ENCODE results near the gene USP7.
A peak's percentile ranks its signal among the peaks of the same experiment; 100 is the strongest.

Gene USP7

DNA sequence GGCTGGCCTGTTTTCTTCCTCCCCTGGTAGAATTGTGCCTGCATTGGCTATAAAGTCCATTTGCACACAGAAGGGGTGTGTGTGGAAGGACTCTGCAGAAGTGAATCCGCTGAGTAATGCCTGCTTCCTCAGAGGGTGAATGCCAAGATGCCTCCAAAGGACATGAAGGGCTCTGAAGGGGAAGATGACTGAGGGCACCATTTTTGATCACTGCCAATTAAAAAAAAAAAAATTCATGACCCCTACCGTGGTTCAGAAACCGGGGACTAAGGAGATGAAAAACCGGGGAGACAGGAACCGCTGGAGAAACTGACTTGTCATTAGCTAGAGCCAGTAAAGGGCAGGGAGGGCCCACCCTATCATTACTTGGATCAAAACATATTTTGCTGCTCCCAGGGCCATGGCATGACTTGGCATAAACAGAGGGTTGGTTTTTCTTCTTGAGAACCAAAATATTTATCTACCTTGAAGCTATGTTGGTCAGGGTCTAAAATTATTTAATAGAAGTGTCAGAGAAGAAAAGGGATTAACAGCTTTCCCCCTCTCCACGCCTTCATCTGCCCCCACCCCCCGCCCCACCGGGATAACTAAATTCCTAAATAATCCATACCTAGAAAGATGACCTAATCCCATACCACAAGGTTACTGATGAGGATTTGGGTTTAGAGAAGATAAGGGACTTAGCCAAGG, 3.6 kb upstream of the USP7 start:
- DNase-seq (ENCODE audit: low read depth in 1 of 2, low spot score in 1 of 2), result peak in 1 of 2 experiments; percentile 44
- no peak for TF ChIP-seq JUND (IDR thresholded peaks at IDR 0.05; ENCODE audit: low read depth)
- in situ Hi-C loops (cut with HindIII; ENCODE audit: low pct_unique_long_range_greater_than_20kb, low sequenced_read_pairs), result no loop called here

- no peak for DNase-seq (ENCODE audit: low read depth in 1 of 2, low spot score in 1 of 2)
- no peak for TF ChIP-seq JUND (IDR thresholded peaks at IDR 0.05; ENCODE audit: low read depth)
- in situ Hi-C loops (cut with HindIII; ENCODE audit: low pct_unique_long_range_greater_than_20kb, low sequenced_read_pairs), result no loop called here
Measured at GRCh38 chr16:8966817-8967131, 3.1 kb upstream of the USP7 start.

GRCh38 chr16:8964462-8964861, 756 bp upstream of the USP7 start:
- no peak for DNase-seq (ENCODE audit: low read depth in 1 of 2, low spot score in 1 of 2)
- TF ChIP-seq JUND (IDR thresholded peaks at IDR 0.05; ENCODE audit: low read depth), result no peak
- in situ Hi-C loops (cut with HindIII; ENCODE audit: low pct_unique_long_range_greater_than_20kb, low sequenced_read_pairs), result no loop called here

DNA sequence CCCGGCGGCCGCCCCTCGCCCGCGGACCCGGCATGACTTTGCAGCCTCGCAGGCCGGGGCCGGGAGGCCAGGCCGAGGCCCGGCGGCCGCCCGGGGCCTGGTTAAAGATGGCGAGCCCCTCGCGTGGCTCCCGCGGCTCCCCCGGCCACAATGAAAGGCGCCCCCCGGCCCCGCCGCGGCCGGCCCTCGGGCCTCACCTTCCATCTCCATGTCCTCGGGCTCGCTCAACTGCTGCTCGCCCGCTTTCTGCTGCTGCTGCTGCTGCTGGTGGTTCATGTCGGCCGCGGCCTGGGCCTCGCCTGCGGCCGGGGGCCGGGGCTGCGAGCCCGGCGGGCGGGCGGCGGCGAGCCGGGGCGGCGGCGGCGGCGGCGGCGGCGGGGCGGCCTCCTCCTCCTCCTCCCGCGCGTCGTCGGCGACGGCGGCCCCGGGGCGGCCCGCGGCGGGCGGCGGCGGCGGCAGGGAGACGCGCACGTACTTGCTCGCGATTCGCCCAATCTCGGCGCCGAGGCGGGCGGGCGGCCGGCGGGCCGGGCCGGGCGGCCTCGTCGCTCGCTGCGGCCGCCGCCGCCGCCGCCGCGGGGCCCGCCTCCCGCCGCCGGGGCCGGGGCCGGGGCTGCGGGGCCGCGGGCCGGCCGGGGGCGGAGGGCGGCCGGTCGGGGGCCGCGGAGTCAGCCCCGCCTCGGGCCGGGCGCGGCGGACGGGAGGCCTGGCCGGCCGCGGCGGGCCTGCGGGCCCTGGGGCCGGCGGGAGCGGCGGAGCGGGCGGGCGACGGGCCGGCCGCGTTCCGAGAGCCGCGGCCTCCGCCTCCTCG, 491 bp downstream of the USP7 start:
- TF ChIP-seq JUND (IDR thresholded peaks at IDR 0.05; ENCODE audit: low read depth), result no peak
- in situ Hi-C loops (cut with HindIII; ENCODE audit: low pct_unique_long_range_greater_than_20kb, low sequenced_read_pairs), result no loop called here
- no peak for DNase-seq (ENCODE audit: low read depth in 1 of 2, low spot score in 1 of 2)

GRCh38 chr16:8962393-8963009, 1.2 kb downstream of the USP7 start:
- in situ Hi-C loops (cut with HindIII; ENCODE audit: low pct_unique_long_range_greater_than_20kb, low sequenced_read_pairs), result no loop called here
- no peak for TF ChIP-seq JUND (IDR thresholded peaks at IDR 0.05; ENCODE audit: low read depth)
- DNase-seq (ENCODE audit: low read depth in 1 of 2, low spot score in 1 of 2), result peak; percentile 34 to 41

DNA sequence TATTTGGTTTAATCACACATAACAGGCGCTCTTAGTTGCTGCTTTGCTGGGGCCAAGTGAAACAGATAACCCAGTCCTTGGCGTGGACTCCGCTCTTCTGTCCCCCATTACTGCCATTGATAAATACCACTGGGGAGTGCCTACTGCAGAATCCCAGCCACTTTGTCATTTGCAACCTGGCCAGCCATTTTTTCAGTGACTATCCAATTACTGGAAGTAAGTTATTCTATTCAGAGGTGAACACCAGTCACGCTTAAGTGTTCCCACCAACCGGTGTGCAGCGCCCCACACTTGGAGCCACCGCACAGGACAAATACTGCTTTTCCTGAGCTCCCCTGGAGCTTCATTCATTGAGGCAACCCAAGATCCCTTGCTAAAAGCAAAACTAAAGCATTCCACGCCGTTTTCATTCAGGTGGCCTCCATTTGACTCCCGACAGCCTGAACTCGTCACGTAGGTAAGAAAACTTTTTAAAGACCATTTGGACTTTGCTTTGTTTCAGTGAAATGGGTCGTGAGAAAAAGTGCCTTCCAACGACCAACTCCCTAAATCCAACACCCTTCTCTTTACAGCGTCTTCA, 1.8 kb downstream of the USP7 start:
- DNase-seq (ENCODE audit: low read depth in 1 of 2, low spot score in 1 of 2), result peak in 1 of 2 experiments; percentile 63
- in situ Hi-C loops (cut with HindIII; ENCODE audit: low pct_unique_long_range_greater_than_20kb, low sequenced_read_pairs), result no loop called here
- TF ChIP-seq JUND (IDR thresholded peaks at IDR 0.05; ENCODE audit: low read depth), result no peak

- no peak for DNase-seq (ENCODE audit: low read depth in 1 of 2, low spot score in 1 of 2)
- in situ Hi-C loops (cut with HindIII; ENCODE audit: low pct_unique_long_range_greater_than_20kb, low sequenced_read_pairs), result no loop called here
- no peak for TF ChIP-seq JUND (IDR thresholded peaks at IDR 0.05; ENCODE audit: low read depth)
Measured at GRCh38 chr16:8960788-8961109, 3.0 kb downstream of the USP7 start.

DNA sequence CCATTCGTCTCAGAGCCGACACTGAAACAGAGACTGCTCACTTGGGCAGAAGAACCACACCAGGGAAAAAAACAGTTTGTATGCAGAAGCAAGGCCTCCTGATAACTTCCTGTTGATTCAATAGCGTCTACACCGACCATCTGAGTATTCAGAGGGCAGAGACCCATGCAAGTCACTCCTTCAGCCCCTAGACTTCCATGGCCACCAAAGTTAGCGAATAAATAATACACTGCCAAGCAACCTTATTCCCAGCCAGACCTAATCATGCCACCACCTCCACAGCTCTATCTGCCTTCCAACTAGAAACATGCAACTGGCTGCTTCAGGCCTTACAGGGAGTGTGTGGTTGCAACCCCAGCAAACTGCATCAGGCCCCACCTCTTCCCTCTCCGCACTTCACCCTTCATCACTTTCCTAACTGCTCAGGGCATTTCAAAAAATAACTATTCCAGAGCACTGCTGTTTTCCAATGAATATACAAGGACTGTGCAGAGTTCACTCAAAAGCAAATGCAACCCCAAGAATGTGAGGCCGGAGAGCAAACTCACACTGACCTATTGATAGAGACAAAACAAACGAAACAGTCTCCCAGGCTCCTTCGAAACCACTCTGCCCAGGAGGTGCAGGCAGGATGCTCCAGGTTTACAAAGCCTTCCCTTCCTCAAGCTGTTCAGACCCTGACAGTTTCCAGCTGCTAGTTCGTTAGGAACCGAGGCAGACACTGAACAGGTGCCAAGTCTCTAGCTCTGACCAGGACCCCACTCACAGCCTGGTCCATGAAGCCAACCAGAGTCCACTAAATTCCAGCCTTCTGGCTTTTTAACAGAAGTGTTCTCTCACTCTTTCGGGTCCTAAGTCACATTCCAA, 3.6 kb downstream of the USP7 start:
- DNase-seq (ENCODE audit: low read depth in 1 of 2, low spot score in 1 of 2), result peak in 1 of 2 experiments; percentile 42
- in situ Hi-C loops (cut with HindIII; ENCODE audit: low pct_unique_long_range_greater_than_20kb, low sequenced_read_pairs), result no loop called here
- no peak for TF ChIP-seq JUND (IDR thresholded peaks at IDR 0.05; ENCODE audit: low read depth)

GRCh38 chr16:8958344-8959167, 5.2 kb downstream of the USP7 start:
- TF ChIP-seq JUND (IDR thresholded peaks at IDR 0.05; ENCODE audit: low read depth), result no peak
- in situ Hi-C loops (cut with HindIII; ENCODE audit: low pct_unique_long_range_greater_than_20kb, low sequenced_read_pairs), result no loop called here
- no peak for DNase-seq (ENCODE audit: low read depth in 1 of 2, low spot score in 1 of 2)

DNA sequence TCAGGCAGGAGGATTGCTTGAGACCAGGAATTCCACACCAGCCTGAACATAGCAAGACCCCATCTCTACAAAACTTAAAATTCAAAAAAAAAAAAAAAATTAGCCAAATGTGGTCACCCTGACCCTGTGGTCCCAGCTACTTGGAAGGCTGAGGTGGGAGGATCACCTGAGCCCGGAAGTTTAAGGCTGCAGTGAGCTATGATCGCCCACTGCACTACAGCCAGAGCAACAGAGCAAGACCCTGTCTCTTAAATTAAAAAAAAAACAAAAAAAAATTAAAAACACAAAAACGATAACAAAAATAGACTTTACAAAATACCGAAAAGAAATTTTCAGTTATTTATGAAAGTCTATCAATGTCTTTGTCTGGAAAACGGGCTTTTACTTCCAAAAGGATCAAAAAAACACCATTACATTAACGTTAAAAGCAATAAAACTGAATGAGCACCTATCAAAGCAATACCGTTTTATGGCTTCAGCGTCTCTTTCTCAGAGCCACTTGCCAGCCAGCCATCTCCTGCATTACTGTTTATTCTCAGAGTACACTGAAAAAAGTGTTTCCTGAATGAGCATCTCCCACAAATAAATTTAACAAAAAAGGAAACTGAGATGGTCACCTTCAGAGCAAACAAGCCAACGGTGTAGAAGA, 6.1 kb downstream of the USP7 start:
- DNase-seq (ENCODE audit: low read depth in 1 of 2, low spot score in 1 of 2), result no peak
- TF ChIP-seq JUND (IDR thresholded peaks at IDR 0.05; ENCODE audit: low read depth), result no peak
- in situ Hi-C loops (cut with HindIII; ENCODE audit: low pct_unique_long_range_greater_than_20kb, low sequenced_read_pairs), result no loop called here

- no peak for TF ChIP-seq JUND (IDR thresholded peaks at IDR 0.05; ENCODE audit: low read depth)
- DNase-seq (ENCODE audit: low read depth in 1 of 2, low spot score in 1 of 2), result no peak
- in situ Hi-C loops (cut with HindIII; ENCODE audit: low pct_unique_long_range_greater_than_20kb, low sequenced_read_pairs), result no loop called here
Measured at GRCh38 chr16:8957063-8957397, 6.7 kb downstream of the USP7 start.

Measured in T47D (cell line).